ENCODE results near the gene CD59. TPM values are rescaled to one million over a fixed set of nuclear protein-coding genes. Genes with fewer than 3 reads are reported as not detected.

The CD59 gene
- total RNA-seq, 4 donors from 2014 or later, result 476 to 717 (median 695) TPM

DNA sequence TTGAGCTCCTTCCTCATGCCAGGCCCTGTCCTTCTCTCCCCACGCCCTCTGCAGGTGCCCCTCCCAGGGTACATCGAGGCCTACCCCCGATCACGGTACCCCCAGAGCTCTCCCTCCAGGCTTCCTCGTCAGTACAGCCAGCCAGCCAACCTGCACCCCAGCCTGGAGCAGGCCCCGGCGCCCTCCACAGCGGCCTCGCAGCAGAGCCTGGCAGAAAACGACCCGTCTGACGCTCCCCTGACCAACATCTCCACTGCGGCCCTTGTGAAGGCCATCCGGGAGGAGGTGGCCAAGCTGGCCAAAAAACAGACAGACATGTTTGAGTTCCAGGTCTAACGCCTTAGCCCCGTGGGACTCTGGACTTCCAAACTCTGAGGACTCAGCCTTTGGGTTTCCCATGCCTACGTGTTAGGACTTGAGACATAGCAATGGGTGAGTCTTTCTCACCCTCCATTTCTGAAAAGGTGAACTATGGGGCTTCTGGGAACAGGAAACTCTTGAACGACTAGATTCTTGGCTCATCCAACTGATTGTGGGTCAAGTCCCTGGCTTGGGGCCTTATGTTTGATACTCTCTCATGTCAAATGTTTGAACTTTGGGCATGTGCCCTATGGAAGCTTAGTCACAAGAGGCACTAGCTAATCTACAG is 68.3 kb downstream of the CD59 start:
- DNase-seq, result no peak
- no peak for TF ChIP-seq POLR2A (IDR thresholded peaks at IDR 0.05)
- TF ChIP-seq, protein P1, sequence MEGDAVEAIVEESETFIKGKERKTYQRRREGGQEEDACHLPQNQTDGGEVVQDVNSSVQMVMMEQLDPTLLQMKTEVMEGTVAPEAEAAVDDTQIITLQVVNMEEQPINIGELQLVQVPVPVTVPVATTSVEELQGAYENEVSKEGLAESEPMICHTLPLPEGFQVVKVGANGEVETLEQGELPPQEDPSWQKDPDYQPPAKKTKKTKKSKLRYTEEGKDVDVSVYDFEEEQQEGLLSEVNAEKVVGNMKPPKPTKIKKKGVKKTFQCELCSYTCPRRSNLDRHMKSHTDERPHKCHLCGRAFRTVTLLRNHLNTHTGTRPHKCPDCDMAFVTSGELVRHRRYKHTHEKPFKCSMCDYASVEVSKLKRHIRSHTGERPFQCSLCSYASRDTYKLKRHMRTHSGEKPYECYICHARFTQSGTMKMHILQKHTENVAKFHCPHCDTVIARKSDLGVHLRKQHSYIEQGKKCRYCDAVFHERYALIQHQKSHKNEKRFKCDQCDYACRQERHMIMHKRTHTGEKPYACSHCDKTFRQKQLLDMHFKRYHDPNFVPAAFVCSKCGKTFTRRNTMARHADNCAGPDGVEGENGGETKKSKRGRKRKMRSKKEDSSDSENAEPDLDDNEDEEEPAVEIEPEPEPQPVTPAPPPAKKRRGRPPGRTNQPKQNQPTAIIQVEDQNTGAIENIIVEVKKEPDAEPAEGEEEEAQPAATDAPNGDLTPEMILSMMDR (IDR thresholded peaks at IDR 0.05 in 4 of 5, conservative IDR thresholded peaks at IDR 0.05 in 1 of 5), result no peak
- in situ Hi-C loops (cut with MboI; ENCODE audit: low sequenced_read_pairs in 4 of 4), result no loop called here

GRCh38 chr11:33665350-33666106 is 70.7 kb downstream of the CD59 start:
- no peak for ATAC-seq
- H3K27ac ChIP-seq, result no peak overlapping the region
- H3K27me3 ChIP-seq, result no peaks in the 10 kb centered on the region
- H3K9me3 ChIP-seq, result no peaks in the 10 kb centered on the region
- in situ Hi-C loops (cut with MboI; ENCODE audit: low sequenced_read_pairs in 4 of 4) (no loop called here), intact Hi-C loops (cut with DNase I; ENCODE audit: low total_unique reads) (no loop called here)
- TF ChIP-seq POLR2A (IDR thresholded peaks at IDR 0.05), result no peak
- TF ChIP-seq, protein P1 (IDR thresholded peaks at IDR 0.05 in 4 of 5, conservative IDR thresholded peaks at IDR 0.05 in 1 of 5), result no peak
- H3K4me1 ChIP-seq, result peaks cover 8 to 13% of the 10 kb centered on the region in 2 donors
- no peak for DNase-seq
- H3K4me3 ChIP-seq, result no peak overlapping the region
- H3K36me3 ChIP-seq, result no peaks in the 10 kb centered on the region

More for the DNA sequence above, 68.3 kb downstream of the CD59 start:
- H3K4me1 ChIP-seq, result peaks cover 8 to 13% of the 10 kb centered on the region in 2 donors
- intact Hi-C loops (cut with DNase I; ENCODE audit: low total_unique reads), result no loop called here
- H3K4me3 ChIP-seq, result no peak overlapping the region
- no peak overlapping the region for H3K27ac ChIP-seq
- H3K36me3 ChIP-seq, result no peaks in the 10 kb centered on the region
- no peaks in the 10 kb centered on the region for H3K27me3 ChIP-seq
- no peaks in the 10 kb centered on the region for H3K9me3 ChIP-seq
- no peak for ATAC-seq

DNA sequence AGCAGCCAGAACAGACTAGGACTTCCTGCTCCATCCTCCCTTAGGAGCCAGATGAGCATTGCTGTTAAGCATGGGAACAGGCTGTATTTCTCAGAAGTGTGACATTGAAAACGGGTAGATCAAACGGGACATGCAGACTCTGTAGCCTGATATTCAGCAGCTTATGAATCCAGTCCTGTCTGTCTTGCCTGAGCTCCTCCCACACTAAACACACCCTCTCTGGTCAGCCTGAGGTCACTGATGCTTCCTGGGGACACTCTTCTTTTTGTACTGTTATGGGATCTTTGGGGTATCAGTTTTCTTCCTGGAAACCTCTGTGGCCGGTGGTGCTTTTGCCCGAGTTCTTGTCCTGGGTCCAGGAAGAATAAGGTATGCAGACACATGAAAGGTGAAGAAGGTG is 71.4 kb downstream of the CD59 start:
- in situ Hi-C loops (cut with MboI; ENCODE audit: low sequenced_read_pairs in 4 of 4), result no loop called here
- H3K4me3 ChIP-seq, result no peak overlapping the region
- no peaks in the 10 kb centered on the region for H3K36me3 ChIP-seq
- ATAC-seq (no peak), DNase-seq (no peak)
- H3K9me3 ChIP-seq, result no peaks in the 10 kb centered on the region
- TF ChIP-seq POLR2A (IDR thresholded peaks at IDR 0.05), result no peak
- TF ChIP-seq, protein P1 (IDR thresholded peaks at IDR 0.05 in 4 of 5, conservative IDR thresholded peaks at IDR 0.05 in 1 of 5), result no peak
- intact Hi-C loops (cut with DNase I; ENCODE audit: low total_unique reads), result no loop called here
- H3K27ac ChIP-seq, result no peak overlapping the region
- H3K27me3 ChIP-seq, result no peaks in the 10 kb centered on the region
- H3K4me1 ChIP-seq, result peaks cover 8 to 13% of the 10 kb centered on the region in 2 donors

GRCh38 chr11:33664166-33664565 is 72.1 kb downstream of the CD59 start:
- Histone ChIP-seq H3K27me3 (no peaks in the 10 kb centered on the region), H3K4me1 (peaks cover 8 to 10% of the 10 kb centered on the region in 2 donors), H3K36me3 (no peaks in the 10 kb centered on the region), H3K9me3 (no peaks in the 10 kb centered on the region), H3K27ac (no peak overlapping the region), H3K4me3 (no peak overlapping the region)
- intact Hi-C loops (cut with DNase I; ENCODE audit: low total_unique reads), result no loop called here
- TF ChIP-seq, protein P1 (IDR thresholded peaks at IDR 0.05 in 4 of 5, conservative IDR thresholded peaks at IDR 0.05 in 1 of 5), result no peak
- DNase-seq (no peak), ATAC-seq (no peak)
- in situ Hi-C loops (cut with MboI; ENCODE audit: low sequenced_read_pairs in 4 of 4), result no loop called here
